GM15510 (cell line): Measurements from ENCODE around the gene HOXB13.

Source experiments
- POLR2A ChIP-seq: IDR thresholded peaks from 3 replicates; pipeline ENCODE4 v1.6.1; 2011; ENCODE audit warnings: borderline replicate concordance; ENCODE audit not compliant: insufficient read length; ENCODE audit errors: extremely low read depth

Gene HOXB13

DNA sequence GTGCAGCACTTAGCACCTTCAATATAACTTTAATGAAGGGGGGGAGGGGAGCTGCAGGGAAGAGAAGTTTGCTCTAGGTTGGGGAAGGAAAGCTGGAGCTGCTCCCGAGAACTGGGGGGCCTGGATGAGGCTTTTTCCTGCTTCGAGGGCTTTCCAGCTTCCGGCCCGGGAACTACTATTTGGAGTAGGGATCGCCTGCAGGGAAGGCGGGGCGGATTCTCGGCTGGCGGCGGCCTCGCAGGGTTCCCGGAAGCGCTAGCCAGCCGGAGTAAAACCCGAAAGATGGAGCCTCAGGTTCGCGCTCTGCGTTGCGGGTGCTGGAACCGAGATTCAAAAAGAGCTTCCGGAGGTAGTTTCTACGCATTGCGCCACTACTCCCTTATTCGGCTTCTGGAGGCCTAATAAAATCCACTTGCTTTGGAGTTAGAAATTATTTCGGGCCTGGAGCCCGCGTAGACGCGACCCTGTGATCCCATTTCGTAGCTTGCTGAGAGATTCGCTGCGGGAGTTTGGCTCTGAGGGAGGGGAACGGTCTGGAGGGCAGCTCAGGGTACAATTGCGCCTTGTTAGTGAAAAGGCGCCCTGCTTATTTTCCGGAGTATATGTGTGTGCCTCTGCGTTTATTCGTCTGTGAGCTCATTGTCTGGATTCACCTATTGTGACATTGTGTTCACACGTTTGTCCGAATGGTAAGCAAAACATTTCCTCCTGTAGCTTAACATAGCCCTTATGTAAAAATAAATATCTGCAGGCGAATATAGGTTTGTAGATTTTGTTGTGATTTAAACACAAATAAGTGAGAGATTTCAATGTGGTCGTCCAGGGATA, 4.9 kb downstream of the HOXB13 start:
- TF ChIP-seq POLR2A = no peak

GRCh38 chr17:48722915-48723422, 5.6 kb downstream of the HOXB13 start, which contains the start of gene PRAC2:
TSS of gene PRAC2 (plus strand) at chr17:48723185. CDS start at chr17:48724411, 1,226 bp downstream.
- no peak for TF ChIP-seq POLR2A

- TF ChIP-seq POLR2A = no peak
Measured at GRCh38 chr17:48722201-48722907, 6.2 kb downstream of the HOXB13 start, which contains the start of gene PRAC1. TSS of gene PRAC1 (minus strand) at chr17:48722518. CDS start at chr17:48722392, 126 bp downstream.

GRCh38 chr17:48721009-48721402, 7.5 kb downstream of the HOXB13 start:
- TF ChIP-seq POLR2A = no peak

- TF ChIP-seq POLR2A = no peak
Measured at GRCh38 chr17:48720266-48721008, 8.1 kb downstream of the HOXB13 start.

GRCh38 chr17:48719642-48720265, 8.8 kb downstream of the HOXB13 start:
- no peak for TF ChIP-seq POLR2A

DNA sequence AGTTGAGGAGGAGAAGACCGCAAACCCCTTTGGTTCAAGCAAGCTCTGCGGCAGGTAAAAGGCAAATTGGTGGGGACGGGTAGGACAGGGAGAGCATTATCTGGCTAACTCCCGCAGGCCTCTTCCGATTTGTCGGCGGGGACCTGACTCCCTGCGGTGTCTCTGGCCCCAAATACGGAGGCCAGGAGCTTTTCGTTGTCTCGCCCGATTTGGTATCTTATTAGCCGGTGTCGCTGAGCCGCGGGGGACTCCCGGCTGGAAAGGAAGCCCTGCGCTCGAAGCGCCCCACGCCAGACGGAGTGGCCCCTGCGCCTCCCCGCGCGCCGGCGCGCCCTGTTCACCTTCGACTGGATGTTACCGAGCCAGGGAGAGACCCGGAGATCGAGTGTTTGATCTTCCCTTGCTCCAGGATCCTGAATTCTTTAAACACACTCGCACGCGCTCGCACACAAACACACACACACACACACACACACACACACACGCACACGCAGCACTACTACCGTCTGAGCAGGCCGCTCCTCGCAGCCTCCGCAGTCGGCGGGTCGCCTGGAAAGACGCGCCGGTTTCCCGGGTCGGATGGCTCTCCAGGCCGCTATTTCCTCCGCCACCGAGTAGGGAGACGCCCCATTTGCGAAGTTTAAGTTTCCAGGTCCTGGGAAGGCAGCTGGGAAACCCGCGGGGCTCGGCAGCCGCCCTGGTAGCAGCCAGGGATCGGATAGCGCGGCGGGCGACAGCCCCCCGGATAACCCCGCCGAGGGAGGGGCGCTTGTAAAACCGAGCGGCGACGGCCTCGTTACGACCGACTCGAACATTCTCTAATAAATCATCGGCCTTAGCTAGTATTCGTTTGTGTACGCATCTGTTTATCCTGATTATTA, 9.5 kb downstream of the HOXB13 start:
- TF ChIP-seq POLR2A = no peak

GRCh38 chr17:48718227-48718760, 10.3 kb downstream of the HOXB13 start:
- TF ChIP-seq POLR2A = no peak

GRCh38 chr17:48717367-48718226, 11.0 kb downstream of the HOXB13 start:
- no peak for TF ChIP-seq POLR2A

DNA sequence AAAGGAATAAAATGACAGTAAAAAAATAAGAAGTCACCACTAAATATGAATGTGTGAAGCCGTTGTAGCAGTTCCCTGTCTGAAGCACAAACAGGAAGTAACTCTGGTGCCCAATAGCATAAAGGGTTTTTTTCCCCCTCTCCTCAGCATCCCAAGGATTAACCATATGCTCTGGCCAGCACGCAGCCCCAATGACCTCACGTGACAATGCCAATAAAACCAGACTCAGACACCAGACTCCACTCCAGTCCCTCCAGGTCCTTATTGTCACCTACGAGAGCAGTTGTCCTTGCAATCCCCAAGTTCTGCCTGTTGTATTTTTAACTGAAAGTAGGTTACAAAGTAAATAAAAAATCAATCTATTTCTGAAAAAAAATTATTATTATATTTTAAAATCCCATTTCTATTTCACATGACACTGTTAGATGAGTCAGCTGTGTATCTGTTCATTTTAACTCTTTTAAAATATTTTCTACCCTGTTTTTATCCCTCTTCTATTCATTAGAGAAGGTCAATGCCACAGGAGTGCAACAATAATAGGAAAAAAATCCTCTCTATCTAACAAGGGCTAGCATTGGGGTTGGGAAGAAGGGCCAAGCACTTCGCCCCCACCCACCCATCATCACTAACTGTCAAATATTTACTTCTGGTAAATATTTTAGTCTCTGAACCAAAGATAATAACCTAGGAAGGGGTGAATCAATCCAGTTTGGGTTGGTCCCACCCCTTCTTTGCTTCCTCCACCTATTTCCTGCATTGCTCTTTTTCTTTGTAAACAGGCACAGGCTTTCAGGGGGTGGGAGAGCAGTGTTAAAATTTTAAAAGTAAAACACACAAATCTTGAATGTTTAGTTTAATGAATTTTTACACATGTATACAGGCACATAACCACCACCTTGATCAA, 12.8 kb downstream of the HOXB13 start:
- no peak for TF ChIP-seq POLR2A

DNA sequence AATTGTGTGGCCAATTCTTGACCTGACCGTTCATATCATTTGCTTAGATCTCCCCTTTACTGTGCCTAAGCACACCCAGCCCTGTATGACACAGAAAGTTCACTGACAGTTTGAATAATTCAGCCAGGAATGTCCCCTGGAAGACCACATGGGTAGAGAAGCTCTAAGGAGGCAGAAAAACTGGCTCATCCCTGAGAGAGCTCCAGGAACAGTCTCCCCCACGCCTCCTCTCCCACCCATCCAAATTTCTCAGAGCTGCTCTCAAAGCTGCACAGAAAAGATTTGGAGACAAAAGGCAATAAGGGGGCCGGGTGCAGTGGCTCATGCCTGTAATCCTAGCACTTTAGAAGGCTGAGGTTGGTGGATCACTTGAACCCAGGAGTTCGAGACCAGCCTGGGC, 17.4 kb downstream of the HOXB13 start:
- TF ChIP-seq POLR2A = no peak

- TF ChIP-seq POLR2A = no peak
Measured at GRCh38 chr17:48704361-48705248, 23.9 kb downstream of the HOXB13 start.
